HFFc6 (cell line): ENCODE measurements around the gene PIGC. TPM values are rescaled to one million over a fixed set of nuclear protein-coding genes. Genes with fewer than 3 reads are reported as not detected.

ENCODE experiments used
- DNase-seq: peaks from one replicate; pipeline ENCODE4 v3.0.0-alpha.2; 2018
- H3K27ac Mint-ChIP-seq: 2 replicates; pipeline ENCODE4 v1.8.0; 2020; ENCODE audit warnings: mild to moderate bottlenecking, mixed read lengths
- H3K27me3 Mint-ChIP-seq: 2 replicates; pipeline ENCODE4 v1.8.0; 2021; ENCODE audit warnings: mild to moderate bottlenecking, moderate library complexity, mixed read lengths; ENCODE audit not compliant: insufficient read depth
- H3K36me3 Mint-ChIP-seq: 2 replicates; pipeline ENCODE4 v1.8.0; 2021; ENCODE audit warnings: low read depth, mixed read lengths
- H3K4me1 Mint-ChIP-seq: 2 replicates; pipeline ENCODE4 v1.8.0; 2020; ENCODE audit warnings: low read depth, mixed read lengths
- H3K4me3 Mint-ChIP-seq: 2 replicates; pipeline ENCODE4 v1.8.0; 2020; ENCODE audit warnings: mild to moderate bottlenecking, moderate library complexity, mixed read lengths
- H3K9me3 Mint-ChIP-seq: 2 replicates; pipeline ENCODE4 v1.8.0; 2020; ENCODE audit warnings: mild to moderate bottlenecking, mixed read lengths
- CTCF ChIP-seq: fragments of 200-600 bp; sonication (generic); IDR thresholded peaks from 2 replicates; pipeline ENCODE4 v1.5.0; 2021; ENCODE audit warnings: antibody characterized with exemption, mild to moderate bottlenecking
- total RNA-seq, 6 experiments: library from RNA; stranded (reverse); fragmentation: NEBNext Ultra II Directional; extraction: Animal tissue kit (Norgen Biotek cat#: 25700); gene quantifications; 2 replicates in 1 of 6; 3 replicates in 5 of 6; pipeline ENCODE4 v1.2.3, GENCODE V29; 2021

PIGC gene
- total RNA-seq, 6 experiments from 2014 or later, result 14.2 to 17.1 (median 15.3) TPM

- no peaks in the 10 kb centered on the region for H3K9me3 Mint-ChIP-seq
- peaks cover 3% of the 10 kb centered on the region; the same call in 1 of the 2 replicates for H3K27me3 Mint-ChIP-seq
- no peak overlapping the region for H3K4me3 Mint-ChIP-seq
- TF ChIP-seq CTCF, result no peak
- no peak overlapping the region for H3K27ac Mint-ChIP-seq
- H3K36me3 Mint-ChIP-seq, result no peaks in the 10 kb centered on the region
- no peak for DNase-seq
- peaks cover 7% of the 10 kb centered on the region for H3K4me1 Mint-ChIP-seq
Observed at GRCh38 chr1:172473302-172473701, 29.4 kb upstream of the PIGC start.

- Mint-ChIP-seq H3K4me1 (peaks cover 7% of the 10 kb centered on the region), H3K4me3 (no peak overlapping the region), H3K9me3 (no peaks in the 10 kb centered on the region), H3K36me3 (no peaks in the 10 kb centered on the region), H3K27me3 (peaks cover 3% of the 10 kb centered on the region; the same call in 1 of the 2 replicates), H3K27ac (no peak overlapping the region)
- no peak for TF ChIP-seq CTCF
- DNase-seq, result no peak
Observed at GRCh38 chr1:172472495-172472894, 28.6 kb upstream of the PIGC start.

GRCh38 chr1:172471666-172472065 lies 27.8 kb upstream of the PIGC start:
- no peak for DNase-seq
- no peaks in the 10 kb centered on the region for H3K36me3 Mint-ChIP-seq
- no peaks in the 10 kb centered on the region for H3K9me3 Mint-ChIP-seq
- H3K27ac Mint-ChIP-seq, result no peak overlapping the region
- H3K4me3 Mint-ChIP-seq, result no peak overlapping the region
- H3K27me3 Mint-ChIP-seq, result peaks cover 3% of the 10 kb centered on the region; the same call in 1 of the 2 replicates
- no peak for TF ChIP-seq CTCF
- H3K4me1 Mint-ChIP-seq, result peaks cover 13% of the 10 kb centered on the region

GRCh38 chr1:172470149-172470548 lies 26.3 kb upstream of the PIGC start:
- Mint-ChIP-seq H3K36me3 (no peaks in the 10 kb centered on the region), H3K9me3 (no peaks in the 10 kb centered on the region), H3K4me3 (no peak overlapping the region), H3K27me3 (peaks cover 3% of the 10 kb centered on the region), H3K27ac (no peak overlapping the region), H3K4me1 (peaks cover 12% of the 10 kb centered on the region; the same call in 1 of the 2 replicates)
- TF ChIP-seq CTCF, result no peak
- no peak for DNase-seq

- Mint-ChIP-seq H3K9me3 (no peaks in the 10 kb centered on the region), H3K4me3 (no peak overlapping the region), H3K36me3 (no peaks in the 10 kb centered on the region), H3K27me3 (no peaks in the 10 kb centered on the region; the same call in 1 of the 2 replicates), H3K27ac (no peak overlapping the region), H3K4me1 (peaks cover 12% of the 10 kb centered on the region; the same call in 1 of the 2 replicates)
- TF ChIP-seq CTCF, result no peak
- no peak for DNase-seq
Observed at GRCh38 chr1:172469717-172470116, 25.8 kb upstream of the PIGC start.

GRCh38 chr1:172468296-172468695 lies 24.4 kb upstream of the PIGC start:
- Mint-ChIP-seq H3K9me3 (no peaks in the 10 kb centered on the region), H3K27ac (no peak overlapping the region)

More at GRCh38 chr1:172468296-172468695, 24.4 kb upstream of the PIGC start:
- Mint-ChIP-seq H3K4me3 (no peak overlapping the region), H3K36me3 (no peaks in the 10 kb centered on the region), H3K27me3 (no peaks in the 10 kb centered on the region; the same call in 1 of the 2 replicates), H3K4me1 (peaks cover 12% of the 10 kb centered on the region; the same call in 1 of the 2 replicates)
- no peak for DNase-seq
- no peak for TF ChIP-seq CTCF
